Osteoblast (primary cell): ENCODE measurements around the gene DBH. TPM values are rescaled to one million over a fixed set of nuclear protein-coding genes. Genes with fewer than 3 reads are reported as not detected.
A peak's percentile ranks its signal among the peaks of the same experiment; 100 is the strongest.

Source experiments
- DNase-seq: peaks from one replicate; pipeline ENCODE4 v3.0.0; 2011; ENCODE audit warnings: low spot score, mixed read lengths; ENCODE audit not compliant: insufficient read length; ENCODE audit errors: missing footprints
- H2AFZ ChIP-seq: 2 replicates; pipeline ENCODE4 v1.6.0; 2011; ENCODE audit warnings: mild to moderate bottlenecking, low read length
- H3K27ac ChIP-seq: 2 replicates; pipeline ENCODE4 v1.5.1; 2011; ENCODE audit warnings: mild to moderate bottlenecking, low read depth, low read length, moderate library complexity
- H3K27me3 ChIP-seq: 2 replicates; pipeline ENCODE4 v1.6.0; 2012; ENCODE audit warnings: mild to moderate bottlenecking, control low read depth, inconsistent platforms, low read length, moderate library complexity; ENCODE audit not compliant: insufficient read depth
- H3K36me3 ChIP-seq: 2 replicates; pipeline ENCODE4 v1.5.1; 2011; ENCODE audit warnings: mild to moderate bottlenecking, low read length, control low read depth, moderate library complexity; ENCODE audit not compliant: insufficient read depth
- H3K4me1 ChIP-seq: 2 replicates; pipeline ENCODE4 v1.5.1; 2011; ENCODE audit warnings: mild to moderate bottlenecking, low read length, control low read depth, moderate library complexity; ENCODE audit not compliant: insufficient read depth
- H3K4me2 ChIP-seq: 2 replicates; pipeline ENCODE4 v1.6.0; 2011; ENCODE audit warnings: mild to moderate bottlenecking, low read length; ENCODE audit not compliant: insufficient read depth
- H3K4me3 ChIP-seq: fragments of 200-600 bp; sonication (generic); 3 replicates; pipeline ENCODE4 v1.5.1; 2012; ENCODE audit warnings: mild to moderate bottlenecking, low read length, inconsistent platforms; ENCODE audit not compliant: insufficient read depth
- H3K79me2 ChIP-seq: 2 replicates; pipeline ENCODE4 v1.6.0; 2012; ENCODE audit warnings: mild to moderate bottlenecking, low read length, control low read depth, inconsistent platforms; ENCODE audit not compliant: insufficient read depth
- H3K9me3 ChIP-seq: 2 replicates; pipeline ENCODE4 v1.5.1; 2011; ENCODE audit warnings: low read depth, low read length, control low read depth
- H4K20me1 ChIP-seq: 2 replicates; pipeline ENCODE4 v1.6.0; 2012; ENCODE audit warnings: mild to moderate bottlenecking, low read length, control low read depth; ENCODE audit not compliant: insufficient read depth
- total RNA-seq: library from RNA; depleted of rRNA; stranded (reverse); fragments of >200 nt; gene quantifications from 2 replicates; pipeline ENCODE4 v1.2.3, GENCODE V29; 2012
- TF ChIP-seq, protein P1 (sequence below): IDR thresholded peaks from 2 replicates; pipeline ENCODE4 v1.5.1; 2011; ENCODE audit warnings: mild to moderate bottlenecking, low read depth, low read length, moderate library complexity; ENCODE audit errors: extremely low read depth

Gene DBH
- total RNA-seq, 1 donor: not detected

DNA sequence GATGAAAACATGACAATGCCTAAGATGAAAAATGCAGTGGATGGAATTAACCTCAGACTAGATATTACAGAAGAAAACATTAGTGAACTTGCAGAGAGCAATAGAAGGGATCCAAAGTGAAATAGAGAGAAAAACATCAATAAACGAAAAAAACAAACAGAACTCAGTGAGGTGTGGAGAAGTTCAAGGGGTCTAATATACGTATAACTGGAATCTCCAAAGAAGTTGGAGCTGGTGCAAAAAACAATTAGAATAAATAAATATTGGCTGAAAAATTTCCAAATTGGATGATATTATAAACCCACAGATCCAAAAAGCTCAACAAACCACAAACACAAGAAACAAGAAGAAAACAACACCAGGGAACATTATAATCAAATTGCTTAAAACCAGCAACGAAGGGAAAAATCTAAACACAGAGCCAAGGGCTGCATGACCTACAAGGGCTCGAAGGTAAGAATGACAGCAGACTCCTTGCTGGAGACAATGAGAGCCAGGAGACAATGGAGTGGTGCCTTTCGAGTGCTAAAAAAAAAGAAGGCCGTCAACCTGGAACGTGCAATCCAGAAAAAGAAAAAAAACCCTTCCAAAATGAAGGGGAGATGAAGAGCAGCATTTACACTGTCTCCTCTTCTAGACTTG is 38.7 kb upstream of the DBH start:
- H4K20me1 ChIP-seq: no peaks in the 10 kb centered on the region
- no peak for DNase-seq
- H3K9me3 ChIP-seq: no peaks in the 10 kb centered on the region
- no peak overlapping the region for H3K4me2 ChIP-seq
- TF ChIP-seq, protein P1, sequence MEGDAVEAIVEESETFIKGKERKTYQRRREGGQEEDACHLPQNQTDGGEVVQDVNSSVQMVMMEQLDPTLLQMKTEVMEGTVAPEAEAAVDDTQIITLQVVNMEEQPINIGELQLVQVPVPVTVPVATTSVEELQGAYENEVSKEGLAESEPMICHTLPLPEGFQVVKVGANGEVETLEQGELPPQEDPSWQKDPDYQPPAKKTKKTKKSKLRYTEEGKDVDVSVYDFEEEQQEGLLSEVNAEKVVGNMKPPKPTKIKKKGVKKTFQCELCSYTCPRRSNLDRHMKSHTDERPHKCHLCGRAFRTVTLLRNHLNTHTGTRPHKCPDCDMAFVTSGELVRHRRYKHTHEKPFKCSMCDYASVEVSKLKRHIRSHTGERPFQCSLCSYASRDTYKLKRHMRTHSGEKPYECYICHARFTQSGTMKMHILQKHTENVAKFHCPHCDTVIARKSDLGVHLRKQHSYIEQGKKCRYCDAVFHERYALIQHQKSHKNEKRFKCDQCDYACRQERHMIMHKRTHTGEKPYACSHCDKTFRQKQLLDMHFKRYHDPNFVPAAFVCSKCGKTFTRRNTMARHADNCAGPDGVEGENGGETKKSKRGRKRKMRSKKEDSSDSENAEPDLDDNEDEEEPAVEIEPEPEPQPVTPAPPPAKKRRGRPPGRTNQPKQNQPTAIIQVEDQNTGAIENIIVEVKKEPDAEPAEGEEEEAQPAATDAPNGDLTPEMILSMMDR: no peak
- H3K79me2 ChIP-seq: no peaks in the 10 kb centered on the region
- no peaks in the 10 kb centered on the region for H3K36me3 ChIP-seq
- no peaks in the 10 kb centered on the region for H3K4me1 ChIP-seq
- no peak overlapping the region for H3K27ac ChIP-seq
- H2AFZ ChIP-seq: no peak overlapping the region
- H3K27me3 ChIP-seq: peaks cover 14% of the 10 kb centered on the region
- no peak overlapping the region for H3K4me3 ChIP-seq

DNA sequence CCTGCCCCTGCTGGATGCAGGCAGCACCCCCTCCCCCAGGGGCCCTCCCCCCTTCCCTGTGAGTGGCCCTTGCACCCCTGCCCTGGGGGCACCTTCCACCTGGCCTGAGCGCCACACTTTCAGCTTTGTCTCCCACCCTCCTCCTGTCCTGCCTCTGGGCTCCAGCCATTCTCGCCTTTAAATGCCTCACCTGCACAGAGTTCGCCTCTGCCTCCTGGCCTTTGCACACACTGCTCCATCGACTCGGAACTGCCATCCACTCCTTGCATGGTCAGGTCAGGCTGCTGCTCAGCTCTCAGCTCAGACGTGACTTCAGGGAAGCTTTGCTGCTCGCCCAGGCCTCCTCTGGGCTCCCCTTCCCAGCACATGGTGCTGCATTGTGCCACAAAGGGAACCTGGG is 37.2 kb upstream of the DBH start:
- no peaks in the 10 kb centered on the region for H3K9me3 ChIP-seq
- no peak overlapping the region for H2AFZ ChIP-seq
- no peak for DNase-seq
- H3K4me3 ChIP-seq: no peak overlapping the region
- TF ChIP-seq, protein P1: no peak
- peaks cover 9% of the 10 kb centered on the region for H3K27me3 ChIP-seq
- no peaks in the 10 kb centered on the region for H3K79me2 ChIP-seq
- no peak overlapping the region for H3K4me2 ChIP-seq
- no peaks in the 10 kb centered on the region for H3K36me3 ChIP-seq
- no peaks in the 10 kb centered on the region for H4K20me1 ChIP-seq
- H3K4me1 ChIP-seq: no peaks in the 10 kb centered on the region
- no peak overlapping the region for H3K27ac ChIP-seq

DNA sequence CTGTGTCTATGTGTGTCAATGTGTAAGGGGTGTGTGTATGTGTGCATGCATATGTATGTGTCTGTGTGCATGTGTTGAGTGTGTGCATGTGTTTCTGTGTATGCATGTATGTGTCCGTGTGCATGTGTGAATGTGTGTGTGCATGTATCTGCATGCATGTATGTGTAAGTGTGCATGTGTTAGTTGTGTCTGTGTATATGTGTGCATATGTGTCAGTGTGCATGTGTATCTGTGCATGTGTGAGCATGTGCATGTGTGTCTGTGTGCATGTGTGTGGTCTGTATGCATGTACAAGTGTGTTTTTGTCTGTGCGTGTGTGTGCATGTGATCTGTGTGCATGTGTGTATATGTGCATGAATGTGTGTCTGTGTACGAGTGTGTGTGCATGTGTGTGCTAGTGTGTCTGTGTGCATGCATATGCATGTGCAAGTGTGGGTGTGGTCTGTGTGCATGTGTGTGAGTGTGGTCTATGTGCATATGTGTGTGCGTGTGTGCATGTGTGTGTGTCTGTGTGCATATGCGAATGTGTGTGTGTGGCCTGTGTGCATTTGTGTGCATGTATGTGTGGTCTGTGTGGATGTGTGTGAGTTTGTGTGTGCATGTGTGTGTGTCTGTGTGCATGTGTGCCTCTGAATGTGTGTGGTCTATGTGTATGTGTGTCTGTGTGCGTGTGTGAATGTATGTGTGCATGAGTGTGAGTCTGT is 36.5 kb upstream of the DBH start:
- Histone ChIP-seq H3K9me3 (no peaks in the 10 kb centered on the region), H3K79me2 (no peaks in the 10 kb centered on the region), H4K20me1 (no peaks in the 10 kb centered on the region), H3K27ac (no peak overlapping the region), H3K4me1 (no peaks in the 10 kb centered on the region), H3K27me3 (peaks cover 9% of the 10 kb centered on the region), H2AFZ (no peak overlapping the region), H3K4me2 (no peak overlapping the region), H3K4me3 (no peak overlapping the region), H3K36me3 (no peaks in the 10 kb centered on the region)
- TF ChIP-seq, protein P1: no peak
- DNase-seq: no peak

DNA sequence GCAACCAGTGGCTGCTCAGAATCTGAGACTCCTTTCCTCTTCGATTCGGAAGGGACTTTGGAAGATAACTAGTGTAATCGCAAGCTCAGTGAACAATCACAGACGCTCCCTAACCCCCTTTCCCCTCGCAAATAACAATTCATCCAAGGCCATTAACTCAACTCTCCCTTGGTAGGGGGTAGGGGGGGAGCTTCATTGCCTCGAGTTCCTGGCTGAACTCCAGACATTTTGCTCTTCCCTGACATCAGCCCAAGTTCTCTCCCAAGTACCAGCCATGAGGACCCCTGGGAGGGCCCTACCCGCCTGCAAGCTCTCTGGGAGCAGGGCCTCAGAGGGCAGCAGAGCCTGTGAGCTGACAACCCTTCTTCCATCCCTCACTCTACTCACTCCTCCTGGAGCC is 35.4 kb upstream of the DBH start:
- DNase-seq: peak; percentile 34
- no peak overlapping the region for H2AFZ ChIP-seq
- no peak overlapping the region for H3K4me2 ChIP-seq
- H3K4me3 ChIP-seq: no peak overlapping the region
- no peaks in the 10 kb centered on the region for H3K36me3 ChIP-seq
- TF ChIP-seq, protein P1: no peak
- no peaks in the 10 kb centered on the region for H4K20me1 ChIP-seq
- H3K27me3 ChIP-seq: peaks cover 9% of the 10 kb centered on the region
- H3K4me1 ChIP-seq: no peaks in the 10 kb centered on the region
- H3K27ac ChIP-seq: no peak overlapping the region
- H3K9me3 ChIP-seq: no peaks in the 10 kb centered on the region
- H3K79me2 ChIP-seq: no peaks in the 10 kb centered on the region
